ENCODE data around the gene DIAPH2.

DNA sequence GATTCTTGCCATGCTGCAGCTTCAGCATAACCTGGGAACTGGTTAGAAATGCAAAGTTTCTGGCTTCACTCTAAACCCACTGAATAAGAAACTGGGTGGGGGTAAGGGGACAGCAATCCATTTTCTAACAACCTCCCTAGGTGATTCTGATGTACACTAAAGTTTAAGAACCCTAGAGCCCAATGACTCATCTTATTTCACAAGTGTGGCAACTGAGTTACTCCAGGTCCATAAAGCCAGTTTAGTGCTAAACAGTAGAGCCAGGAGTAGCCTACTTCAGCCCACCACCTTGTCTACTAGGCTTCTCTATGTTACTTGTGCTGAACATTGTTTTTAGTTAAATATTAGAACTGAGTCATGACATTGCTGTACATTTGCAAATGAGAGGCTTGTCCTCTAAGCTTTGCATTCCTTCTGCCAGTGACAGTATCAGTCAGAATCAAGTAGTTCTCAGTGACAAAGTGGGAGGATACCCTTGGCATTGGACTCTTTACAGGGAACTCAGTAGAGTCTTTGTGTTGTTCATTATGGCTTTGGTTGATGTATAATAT, 717.0 kb downstream of the DIAPH2 start:
- TF ChIP-seq EZH2phosphoT487 (IDR thresholded peaks at IDR 0.05; ENCODE audit: insufficient read depth, low read depth) = no peak
- TF ChIP-seq EZH2 (IDR thresholded peaks at IDR 0.05; ENCODE audit: insufficient read depth, poor library complexity, severe bottlenecking) = no peak

All from GM23248 (cell line).